Cortex of kidney (tissue), 1 donor: Measurements from ENCODE around the gene DPPA5.
"Not testable (repeated sequence)": the region's sequence is repeated elsewhere in the genome, so short reads cannot be mapped to it uniquely, and the experiment has no call there.

Source experiments
- DNase-seq: peaks from one replicate; lab custom pipeline; 2025; lab: John Stamatoyannopoulos, UW

Gene DPPA5, protein sequence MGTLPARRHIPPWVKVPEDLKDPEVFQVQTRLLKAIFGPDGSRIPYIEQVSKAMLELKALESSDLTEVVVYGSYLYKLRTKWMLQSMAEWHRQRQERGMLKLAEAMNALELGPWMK

DNA sequence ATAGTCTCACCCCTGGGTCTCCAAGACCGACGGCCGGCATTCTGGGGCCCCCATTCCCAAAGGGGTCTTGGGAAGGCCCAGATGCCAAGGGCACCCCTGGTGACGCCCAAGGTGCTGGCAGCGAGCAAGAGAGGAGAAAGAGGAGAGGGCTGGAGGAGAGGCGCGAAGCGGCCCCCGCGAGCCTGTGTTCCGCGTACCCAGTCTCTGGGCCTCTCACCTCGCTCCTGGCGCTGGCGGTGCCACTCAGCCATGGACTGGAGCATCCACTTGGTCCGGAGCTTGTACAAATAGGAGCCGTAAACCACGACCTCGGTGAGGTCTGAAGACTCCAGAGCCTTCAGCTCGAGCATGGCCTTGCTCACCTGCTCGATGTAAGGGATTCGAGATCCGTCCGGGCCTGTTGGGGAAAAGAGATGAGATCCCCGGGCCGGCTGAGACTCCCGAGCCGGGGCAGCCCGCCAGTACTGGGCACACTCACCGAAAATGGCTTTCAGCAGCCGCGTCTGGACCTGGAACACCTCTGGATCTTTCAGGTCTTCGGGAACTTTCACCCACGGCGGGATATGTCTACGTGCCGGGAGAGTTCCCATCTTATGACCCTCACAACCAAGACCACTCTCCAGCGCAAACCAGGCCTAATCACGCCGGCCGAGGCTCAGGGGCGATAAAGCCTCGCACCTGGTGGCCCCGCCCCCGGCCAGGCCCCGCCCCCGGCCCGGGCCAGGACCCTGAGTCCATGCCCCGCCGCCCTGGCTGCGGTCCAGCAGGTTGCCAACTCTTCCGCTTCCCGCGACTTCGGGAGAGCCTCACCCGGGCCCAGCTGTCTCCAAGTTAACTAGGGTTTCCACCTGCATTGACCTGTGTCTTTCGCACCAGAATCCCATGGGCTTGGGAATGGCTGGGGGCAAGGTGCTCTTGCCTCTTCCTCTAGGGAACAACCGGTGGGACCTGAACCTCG is at the start of gene DPPA5:
Gene DPPA5, minus strand, starts transcription at position 641 of the 958 bp plus-strand sequence. Its CDS starts 51 bp downstream, at position 590.
- DNase-seq: no peak

DNA sequence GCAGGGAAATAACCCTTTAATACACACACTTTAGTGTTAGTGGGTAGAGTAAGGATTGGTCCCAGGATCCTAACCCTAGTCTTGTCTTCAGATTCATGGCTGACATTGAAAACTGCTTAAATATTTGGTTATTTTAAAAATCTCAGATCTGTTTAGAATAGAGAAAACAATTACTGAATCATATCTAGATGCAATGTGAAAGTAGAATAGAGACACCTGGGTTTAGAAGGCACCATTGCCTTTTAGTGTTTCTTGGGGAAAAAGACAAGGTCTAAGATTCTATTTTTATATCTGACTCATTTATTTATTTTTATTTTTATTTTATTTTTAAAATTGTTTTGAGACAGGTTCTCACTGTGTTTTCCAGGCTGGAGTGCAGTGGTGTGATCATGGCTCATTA is 46.6 kb upstream of the DPPA5 start:
- DNase-seq: no peak

DNA sequence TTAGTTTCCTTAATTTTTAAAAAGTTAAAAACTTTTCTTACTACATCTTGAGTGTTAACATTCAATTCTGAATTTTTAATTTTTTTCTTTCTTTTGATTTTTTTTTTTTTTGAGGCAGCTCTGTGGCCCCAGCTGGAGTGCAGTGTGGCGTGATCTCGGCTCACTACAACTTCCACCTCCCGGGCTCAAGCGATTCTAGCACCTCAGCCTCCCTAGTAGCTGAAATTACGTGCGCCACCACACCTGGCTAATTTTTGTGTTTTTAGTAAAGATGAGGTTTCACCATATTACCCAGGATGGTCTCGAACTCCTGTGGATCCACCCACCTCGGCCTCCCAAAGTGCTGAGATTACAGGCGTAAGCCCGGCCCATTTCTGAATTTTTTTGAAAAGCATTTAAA is 41.8 kb upstream of the DPPA5 start:
- no peak for DNase-seq

DNA sequence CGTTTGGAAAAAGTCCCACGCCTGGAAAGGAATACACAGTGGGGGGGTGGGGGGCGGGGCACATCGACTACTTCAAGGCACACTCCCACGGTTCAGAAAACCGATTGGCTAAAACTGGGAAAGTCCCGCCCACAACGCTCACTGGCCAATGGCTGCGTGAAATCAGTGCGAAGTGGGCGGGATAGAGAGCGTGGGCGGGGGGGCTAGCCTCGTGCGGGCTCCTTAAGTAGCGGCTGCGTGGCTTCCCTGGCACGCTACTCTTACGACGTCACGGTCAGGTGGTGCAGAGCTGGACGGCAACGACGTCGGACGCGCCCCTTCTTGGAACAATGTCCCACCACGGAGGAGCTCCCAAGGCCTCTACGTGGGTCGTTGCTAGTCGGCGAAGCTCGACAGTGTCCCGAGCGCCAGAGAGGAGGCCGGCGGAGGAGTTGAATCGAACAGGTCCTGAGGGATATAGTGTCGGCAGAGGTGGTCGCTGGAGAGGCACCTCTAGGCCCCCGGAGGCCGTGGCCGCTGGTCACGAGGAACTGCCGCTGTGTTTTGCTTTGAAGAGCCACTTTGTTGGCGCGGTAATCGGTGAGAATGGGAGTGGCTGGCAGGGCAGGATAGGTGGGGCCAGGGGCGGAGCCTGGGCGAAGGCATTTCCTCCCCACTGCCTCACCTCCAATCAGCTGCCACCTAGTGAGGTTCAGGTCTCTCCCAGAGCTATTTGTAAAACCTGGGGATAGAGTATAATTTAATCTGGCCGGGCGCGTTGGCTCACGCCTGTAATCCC is 40.7 kb upstream of the DPPA5 start, which contains the start of gene DDX43:
Gene DDX43, plus strand, starts transcription at position 252 of the 778 bp plus-strand sequence. Its CDS starts 78 bp downstream, at position 330.
- DNase-seq: no peak

DNA sequence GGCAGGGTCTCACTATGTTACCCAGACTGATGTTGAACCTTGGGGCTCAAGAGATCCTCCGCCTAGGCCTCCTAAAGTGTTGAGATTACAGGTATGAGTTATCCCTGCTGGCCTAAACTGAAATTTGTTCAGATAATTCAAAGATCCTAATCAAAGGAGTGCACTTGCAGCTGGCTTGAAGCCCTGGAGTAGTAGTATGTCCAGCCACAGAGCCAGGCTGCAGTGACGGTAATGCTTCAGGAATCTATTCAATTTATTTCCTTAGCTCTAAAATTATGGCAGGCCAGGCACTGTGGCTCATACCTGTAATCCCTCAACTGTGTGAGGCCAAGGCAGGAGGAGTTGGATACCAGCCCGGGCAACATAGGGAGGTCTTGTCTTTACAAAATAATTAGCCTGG is 39.2 kb upstream of the DPPA5 start:
- DNase-seq: no peak

DNA sequence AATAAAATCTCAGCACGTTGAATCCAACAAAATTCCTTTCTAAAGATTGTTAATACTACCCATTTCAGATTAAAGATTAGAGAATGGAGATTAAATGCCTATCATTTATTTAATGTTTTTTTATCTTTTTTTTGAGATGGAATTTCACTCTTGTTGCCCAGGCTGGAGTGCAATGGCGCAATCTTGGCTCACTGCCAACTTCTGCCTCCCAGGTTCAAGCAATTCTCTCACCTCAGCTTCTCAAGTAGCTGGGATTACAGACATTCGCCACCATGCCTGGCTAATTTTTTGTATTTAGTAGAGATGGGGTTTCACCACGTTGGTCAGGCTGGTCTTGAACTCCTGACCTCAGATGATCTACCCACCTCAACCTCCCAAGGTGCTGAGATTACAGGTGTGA is 38.1 kb upstream of the DPPA5 start:
- DNase-seq: not testable (repeated sequence)

DNA sequence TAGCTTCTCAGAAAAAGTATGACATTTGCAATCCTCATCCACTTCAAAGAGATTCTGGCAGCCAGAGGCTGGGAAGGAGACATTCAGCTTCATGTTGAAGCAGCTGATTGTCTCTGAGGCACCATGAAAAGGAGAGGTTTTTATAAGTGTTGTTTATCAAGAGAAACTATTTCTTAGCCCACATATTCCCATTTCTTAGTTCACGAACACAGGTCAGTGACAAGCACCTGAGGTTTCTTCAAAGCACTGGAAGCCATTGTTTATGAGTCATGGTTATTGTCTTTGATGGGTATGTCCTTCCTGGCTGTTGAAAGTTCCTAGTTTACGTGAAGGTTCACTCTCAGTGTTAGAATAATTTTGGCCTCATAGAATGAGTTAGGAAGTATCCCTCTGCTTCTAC is 37.6 kb upstream of the DPPA5 start:
- no peak for DNase-seq

DNA sequence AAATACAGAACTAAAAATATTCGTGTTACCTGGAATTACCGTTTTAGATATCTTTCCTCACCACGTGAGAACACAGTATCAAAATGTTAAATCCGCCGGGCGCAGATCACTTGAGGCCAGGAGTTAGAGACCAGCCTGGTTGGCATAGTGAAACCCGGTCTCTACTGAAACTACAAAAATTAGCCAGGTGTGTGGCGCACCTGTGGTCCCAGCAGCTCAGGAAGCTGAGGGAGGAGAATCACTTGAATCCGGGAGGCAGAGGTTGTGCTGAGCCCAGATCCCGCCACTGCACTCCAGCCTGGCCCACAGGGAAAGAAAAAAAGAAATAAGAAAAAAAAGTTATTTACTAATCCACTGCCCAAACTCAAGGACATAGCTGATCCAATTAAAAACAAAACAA is 35.8 kb upstream of the DPPA5 start:
- DNase-seq: no peak

DNA sequence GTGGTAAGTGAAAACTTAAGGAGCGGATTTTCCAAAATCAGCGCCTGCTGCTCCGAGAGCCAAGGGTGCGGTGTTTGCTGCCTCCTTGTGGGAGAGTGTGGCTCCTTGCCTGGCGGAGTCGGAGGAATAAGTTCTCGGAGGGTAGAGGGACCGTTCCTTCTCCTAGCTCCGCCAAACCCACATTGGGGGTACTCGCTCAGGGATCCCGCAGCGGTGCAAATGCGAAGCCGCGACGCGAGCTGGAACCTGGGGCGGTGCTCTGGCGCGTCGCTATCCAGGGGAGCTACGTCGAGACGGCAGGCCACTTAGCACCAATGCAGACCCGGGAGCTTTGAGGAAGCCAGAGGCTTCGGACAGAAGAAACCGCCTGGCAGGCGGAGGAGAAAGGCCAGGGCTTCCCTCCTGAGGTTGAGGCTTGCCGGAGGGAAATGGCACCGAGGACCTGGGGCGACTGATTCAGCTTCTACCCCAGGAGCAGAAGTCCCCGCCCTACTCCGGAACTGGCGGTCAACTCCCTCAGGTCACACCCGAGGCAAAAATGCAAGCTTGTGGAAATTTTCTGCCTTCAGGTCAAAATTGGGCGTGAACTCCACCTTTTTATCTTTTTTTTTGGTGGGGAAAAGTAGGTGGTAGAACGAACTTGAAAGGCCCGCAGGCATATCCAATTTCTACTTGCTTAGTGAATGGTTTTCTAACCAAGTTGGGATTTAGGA is 34.9 kb upstream of the DPPA5 start:
- no peak for DNase-seq

DNA sequence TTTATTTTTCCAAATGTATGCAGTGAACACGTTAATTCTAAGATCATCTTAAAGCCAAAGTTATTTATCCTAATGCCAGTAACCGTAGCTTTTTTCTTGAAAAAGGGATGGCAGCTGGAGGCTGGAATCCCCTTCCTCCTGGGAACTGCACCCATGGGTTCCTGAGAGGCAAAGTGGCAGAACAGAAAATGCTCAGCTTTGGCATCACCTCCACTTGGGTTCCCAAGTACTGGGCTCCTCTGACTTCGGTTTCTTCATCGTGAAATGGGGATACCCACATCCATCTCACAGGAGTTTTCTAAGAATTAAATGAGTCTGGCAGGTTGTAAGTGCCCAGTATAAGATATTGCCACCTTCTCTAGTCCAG is 34.3 kb upstream of the DPPA5 start:
- no peak for DNase-seq

DNA sequence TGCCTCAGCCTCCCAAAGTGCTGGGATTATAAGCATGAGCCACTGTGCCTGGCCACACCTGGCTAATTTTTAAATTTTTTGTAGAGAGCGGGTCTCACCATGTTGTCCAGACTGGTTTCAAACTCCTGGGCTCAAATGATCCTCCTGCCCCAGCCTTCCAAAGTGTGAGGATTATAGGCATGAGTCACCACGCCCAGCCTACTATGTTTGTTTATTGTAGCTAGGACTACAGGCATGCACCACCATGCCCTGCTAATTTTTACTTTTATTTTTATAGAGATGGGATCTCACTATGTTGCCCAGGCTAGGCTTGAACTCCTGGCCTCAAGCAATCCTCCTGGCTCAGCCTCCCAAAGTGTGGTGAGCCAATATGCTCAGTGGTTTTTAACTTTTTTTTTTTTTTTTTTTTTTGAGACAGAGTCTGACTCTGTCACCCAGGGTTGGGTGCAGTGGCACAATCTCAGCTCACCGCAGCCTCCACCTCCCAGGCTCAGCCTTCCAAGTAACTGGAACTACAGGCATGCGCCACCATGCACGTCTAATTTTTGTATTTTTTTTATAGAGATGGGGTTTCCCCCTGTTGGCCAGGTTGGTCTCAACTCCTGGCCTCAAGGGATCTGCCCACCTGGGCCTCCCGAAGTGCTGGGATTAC is 28.5 kb upstream of the DPPA5 start:
- no peak for DNase-seq

DNA sequence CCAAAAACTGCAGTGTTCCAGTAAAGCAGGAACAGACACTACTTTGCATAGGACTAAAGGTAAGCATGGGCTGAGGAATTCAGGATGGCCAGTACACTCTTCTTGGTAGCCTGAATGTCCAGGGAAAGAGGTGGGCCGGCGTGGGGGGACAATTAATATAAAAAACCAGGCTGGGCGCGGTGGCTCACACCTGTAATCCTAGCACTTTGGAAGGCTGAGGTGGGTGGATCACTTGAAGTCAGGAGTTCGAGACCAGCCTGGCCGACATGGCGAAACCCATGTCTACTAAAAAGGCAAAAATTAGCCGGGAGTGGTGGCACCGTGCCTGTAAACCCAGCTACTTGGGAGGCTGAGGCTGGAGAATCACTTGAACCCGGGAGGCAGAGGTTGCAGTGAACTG is 27.5 kb upstream of the DPPA5 start:
- not testable (repeated sequence) for DNase-seq

DNA sequence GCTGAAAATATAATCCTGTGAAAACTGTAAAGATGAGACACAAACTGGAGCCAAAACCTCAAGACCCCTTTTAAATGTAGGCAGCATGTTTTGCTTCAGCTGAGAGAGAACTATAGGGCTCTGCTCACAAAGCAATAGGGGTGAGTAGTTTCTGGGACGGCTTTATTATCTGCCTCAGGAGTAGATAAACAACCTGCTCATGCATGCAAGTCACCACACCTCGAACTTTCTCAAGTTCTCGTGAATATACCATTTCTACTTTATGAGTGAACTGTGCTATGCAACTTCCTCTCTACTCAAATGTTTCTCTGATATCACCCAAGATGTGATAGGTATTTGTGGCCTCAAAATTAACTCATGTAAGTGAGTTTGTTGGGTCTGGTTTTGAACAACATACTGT is 23.1 kb upstream of the DPPA5 start:
- no peak for DNase-seq

DNA sequence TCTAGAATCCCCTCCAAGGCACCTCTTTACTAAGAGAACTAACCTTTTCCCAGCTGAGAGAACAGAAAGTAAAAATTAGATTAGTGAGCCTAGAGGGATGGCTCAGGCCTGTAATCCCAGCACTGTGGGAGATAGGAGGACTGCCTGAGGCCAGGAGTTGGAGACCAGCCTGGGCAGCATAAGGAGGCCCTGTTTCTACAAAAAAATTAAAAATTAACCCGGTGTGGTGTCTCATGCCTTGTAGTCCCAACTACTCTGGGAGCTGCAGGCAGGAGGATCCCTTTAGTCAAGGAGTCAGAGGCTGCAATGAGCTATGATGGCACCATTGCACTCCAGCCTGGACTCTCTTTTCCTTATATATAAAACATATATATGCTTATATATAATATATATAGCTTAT is 21.1 kb upstream of the DPPA5 start:
- no peak for DNase-seq

DNA sequence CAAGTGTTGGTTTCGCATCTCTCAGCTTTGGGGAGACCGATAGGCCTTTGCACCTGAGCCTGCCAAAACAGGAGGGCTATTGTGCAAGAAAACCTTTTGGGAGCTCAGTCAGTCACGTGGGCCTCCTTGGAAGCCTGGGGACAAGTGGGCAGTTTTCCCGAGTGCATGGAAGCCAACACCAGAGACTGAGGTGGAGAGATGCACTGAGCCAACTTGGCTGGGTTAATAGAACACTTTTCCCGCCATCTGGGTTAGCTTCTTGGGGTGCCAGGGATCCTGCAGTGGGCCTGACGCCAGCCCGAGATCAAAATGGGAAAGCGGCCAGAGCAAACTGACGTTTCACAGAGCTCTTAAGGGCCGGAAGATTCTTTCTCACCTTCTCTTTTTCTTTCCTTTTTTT is 18.4 kb upstream of the DPPA5 start:
- DNase-seq: no peak

DNA sequence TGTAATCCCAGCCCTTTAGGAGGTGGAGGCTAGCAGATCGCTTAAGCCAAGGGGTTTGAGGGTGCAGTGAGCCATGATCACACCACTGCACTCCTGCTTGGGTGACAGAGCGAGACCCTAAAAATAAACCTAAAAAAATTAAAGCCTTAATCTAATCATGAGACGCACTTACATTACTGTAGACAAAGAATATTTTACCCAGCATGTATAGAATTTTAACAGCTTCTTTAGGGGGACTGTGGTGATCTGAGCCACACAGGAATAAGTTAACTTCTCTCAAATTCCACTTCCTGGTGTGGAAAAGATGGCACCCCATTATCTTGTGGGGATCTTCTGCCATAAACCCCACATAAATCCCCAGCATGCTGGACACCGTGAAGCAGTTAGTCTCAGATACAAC is 17.9 kb upstream of the DPPA5 start:
- DNase-seq: no peak

DNA sequence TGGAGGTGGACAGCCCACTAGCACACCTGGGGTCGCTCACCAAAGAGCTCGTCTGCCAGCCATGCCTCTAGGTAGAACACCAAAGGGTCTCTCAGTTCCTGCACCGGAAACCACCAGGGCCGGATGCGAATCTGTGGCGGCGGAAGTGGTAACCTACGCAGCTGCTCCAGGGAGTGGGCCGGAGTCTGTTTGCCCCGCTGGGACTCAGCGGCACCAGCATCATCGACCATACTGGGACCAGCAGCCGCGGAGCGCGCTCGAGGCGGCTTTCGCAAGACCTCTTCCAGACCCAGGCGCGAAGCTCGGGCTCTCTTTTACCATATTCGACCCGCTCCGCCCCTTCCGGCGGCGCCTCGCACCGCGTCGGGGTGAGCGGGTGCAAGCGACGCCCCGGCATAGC is 15.5 kb upstream of the DPPA5 start, which contains the start of gene OOEP:
Gene OOEP, minus strand, starts transcription at position 335 of the 400 bp plus-strand sequence. Its CDS starts 105 bp downstream, at position 230.
- no peak for DNase-seq

DNA sequence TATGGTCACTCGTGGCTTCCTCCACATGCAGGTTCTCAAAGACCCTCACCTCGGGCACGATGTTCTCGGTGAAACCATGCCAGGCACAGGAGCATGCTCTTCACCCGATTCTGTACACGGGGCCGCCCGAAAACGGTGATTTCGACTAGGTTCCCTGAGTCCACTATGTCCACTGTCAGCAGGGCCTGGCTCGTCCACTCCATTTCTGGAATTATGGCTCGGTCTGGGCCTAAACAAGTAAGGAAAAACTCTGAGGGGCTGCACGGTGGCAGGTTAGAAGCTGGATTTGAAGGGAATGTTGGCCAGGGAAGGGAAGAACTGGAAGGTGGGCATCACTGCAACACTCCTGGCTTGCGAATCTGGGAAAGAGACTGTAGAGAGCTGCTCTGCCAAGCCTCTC is 15.1 kb upstream of the DPPA5 start:
- DNase-seq: no peak

DNA sequence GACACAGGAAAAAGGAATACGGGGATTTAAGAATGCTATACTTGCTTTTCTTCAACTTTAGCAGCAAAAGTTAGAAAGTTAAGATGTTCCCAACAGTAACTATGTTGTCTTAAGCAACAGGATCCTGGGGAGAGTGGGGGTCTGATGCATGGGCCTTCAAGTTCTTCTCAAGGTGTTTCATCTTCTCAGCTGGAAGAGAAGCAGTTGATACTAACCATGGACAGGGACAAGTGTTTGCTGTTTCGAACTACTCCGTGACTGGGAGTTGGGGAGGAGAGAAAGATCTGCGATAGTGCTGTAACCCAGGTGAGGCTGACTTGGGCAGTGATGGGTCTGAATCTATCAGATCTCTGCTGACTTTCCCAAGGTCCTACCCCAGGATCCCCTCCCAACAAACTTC is 14.6 kb upstream of the DPPA5 start:
- DNase-seq: no peak

DNA sequence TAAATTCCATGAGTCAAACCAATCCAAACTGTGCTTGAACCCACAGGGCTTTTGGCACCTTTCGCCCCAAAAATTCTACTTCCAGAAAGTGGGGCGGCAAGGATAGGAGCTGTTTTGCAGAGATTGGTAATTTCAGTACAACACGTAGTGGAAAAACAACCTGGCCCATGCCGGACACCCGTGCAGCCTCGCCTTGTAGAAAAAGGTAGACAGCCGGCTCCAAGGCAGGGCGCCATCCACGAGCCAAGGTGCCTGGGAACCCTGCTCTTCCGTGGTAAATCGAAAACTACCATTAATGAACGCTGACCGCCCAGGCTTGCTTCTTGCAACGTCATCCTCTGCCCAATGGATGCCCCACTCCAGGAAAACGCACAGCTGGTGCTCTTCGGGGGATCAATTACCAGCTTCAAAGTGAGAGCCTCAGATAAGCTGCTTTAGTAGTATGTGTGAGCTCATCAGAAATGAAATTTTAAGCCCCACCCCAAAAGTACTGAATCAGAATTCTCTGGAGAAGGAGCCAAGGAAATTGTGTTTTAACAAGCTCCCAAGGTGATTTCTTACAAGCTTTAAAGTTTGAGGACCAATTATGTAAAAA is 13.8 kb upstream of the DPPA5 start:
- DNase-seq: no peak

DNA sequence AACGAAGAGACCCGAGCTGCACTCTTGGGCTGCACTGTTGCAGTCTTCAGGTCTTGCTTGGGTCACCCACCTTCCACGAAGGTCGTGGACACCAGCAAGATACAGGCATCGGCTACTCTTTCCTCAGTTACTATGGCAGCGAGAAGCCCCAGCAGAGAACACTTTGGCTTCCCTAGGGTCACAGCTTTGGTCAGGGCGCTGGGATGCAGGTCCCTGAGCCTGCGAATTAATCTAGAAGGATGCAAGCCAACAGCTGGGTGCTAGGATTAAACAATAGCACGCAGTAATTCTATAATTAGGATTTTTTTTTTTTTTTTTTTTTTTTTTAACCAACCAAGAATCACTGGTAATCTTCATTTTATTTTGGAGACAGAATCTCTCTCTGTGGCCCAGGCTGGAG is 10.5 kb upstream of the DPPA5 start:
- DNase-seq: no peak
